Sigmoid colon (tissue), 3 donors: ENCODE data around the gene LGALS14.

ENCODE experiments used
- CTCF ChIP-seq, 4 experiments: fragments of 450-650 bp in 3 of 4; fragments of 200-600 bp in 1 of 4; IDR thresholded peaks; one replicate each; pipeline ENCODE4 v1.5.1; 2016 to 2019; ENCODE audit warnings: antibody characterized with exemption in 4 of 4, mild to moderate bottlenecking in 3 of 4, moderate library complexity in 2 of 4
- POLR2A ChIP-seq, 2 donors: fragments of 450-650 bp; IDR thresholded peaks; one replicate each; pipeline ENCODE4 v1.6.1; 2016; ENCODE audit warnings: antibody characterized with exemption in 2 of 2, mild to moderate bottlenecking in 2 of 2, moderate library complexity in 2 of 2

DNA sequence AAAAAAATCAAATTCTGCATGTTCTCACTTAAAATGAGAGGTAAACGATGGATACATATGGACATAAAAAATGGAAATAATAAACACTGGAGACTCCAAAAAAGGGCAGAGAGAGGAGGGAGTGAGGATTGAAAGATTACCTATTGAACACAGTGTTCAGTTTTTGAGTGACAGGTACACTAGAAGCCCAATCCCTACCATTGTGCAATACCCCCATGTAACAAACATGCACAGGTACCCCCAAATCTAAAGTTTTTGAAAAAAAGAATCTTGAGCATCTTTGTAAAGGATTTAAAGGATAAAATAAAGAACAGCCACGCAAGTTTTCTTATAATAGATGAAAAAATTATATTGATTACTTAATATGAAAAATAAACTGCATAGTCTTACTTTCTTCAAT is 50.3 kb downstream of the LGALS14 start:
- TF ChIP-seq CTCF (IDR thresholded peaks at IDR 0.05) (no peak), POLR2A (IDR thresholded peaks at IDR 0.05) (no peak)
